IMR-90 (cell line): Measurements from ENCODE around the gene SLC29A3.

Source experiments
- BHLHE40 ChIP-seq: fragments of 150-350 bp; IDR thresholded peaks from 2 replicates; pipeline ENCODE4 v1.6.1; 2016; ENCODE audit warnings: mild to moderate bottlenecking, low read depth, low read length
- CEBPB ChIP-seq: IDR thresholded peaks from 2 replicates; pipeline ENCODE4 v1.6.1; 2012; ENCODE audit warnings: low read depth, low read length, improper control_type of control experiment
- CTCF ChIP-seq: conservative IDR thresholded peaks from 2 replicates; pipeline ENCODE4 v1.5.1; 2012; ENCODE audit warnings: mild to moderate bottlenecking, low read depth, low read length, improper control_type of control experiment
- MAFK ChIP-seq: IDR thresholded peaks from 2 replicates; pipeline ENCODE4 v1.6.1; 2012; ENCODE audit warnings: low read depth, low read length, improper control_type of control experiment
- MXI1 ChIP-seq: IDR thresholded peaks from 2 replicates; pipeline ENCODE4 v1.6.1; 2012; ENCODE audit warnings: low read depth, mild to moderate bottlenecking, low read length, moderate library complexity, borderline replicate concordance
- POLR2A ChIP-seq: IDR thresholded peaks from 2 replicates; pipeline ENCODE4 v1.6.1; 2012; ENCODE audit warnings: mild to moderate bottlenecking, low read depth, low read length
- RAD21 ChIP-seq: IDR thresholded peaks from 2 replicates; pipeline ENCODE4 v1.6.1; 2012; ENCODE audit warnings: low read length, improper control_type of control experiment
- RFX5 ChIP-seq: IDR thresholded peaks from 2 replicates; pipeline ENCODE4 v1.8.0; 2012; ENCODE audit warnings: low read depth, mild to moderate bottlenecking, low read length, moderate library complexity
- SMC3 ChIP-seq: fragments of 150-350 bp; IDR thresholded peaks from 2 replicates; pipeline ENCODE4 v1.6.1; 2016; ENCODE audit warnings: low read depth, mild to moderate bottlenecking, antibody characterized with exemption, low read length, moderate library complexity
- USF2 ChIP-seq: fragments of 150-350 bp; IDR thresholded peaks from 2 replicates; pipeline ENCODE4 v1.6.1; 2017; ENCODE audit warnings: mild to moderate bottlenecking, antibody characterized with exemption, low read length, low read depth

- no peak for TF ChIP-seq CTCF
- TF ChIP-seq POLR2A = no peak
- no peak for TF ChIP-seq RFX5
- TF ChIP-seq MAFK = no peak
- TF ChIP-seq BHLHE40 = no peak
- TF ChIP-seq CEBPB = no peak
- TF ChIP-seq RAD21 = no peak
- TF ChIP-seq SMC3 = no peak
- no peak for TF ChIP-seq USF2
- TF ChIP-seq MXI1 = no peak
Measured at GRCh38 chr10:71278691-71279588, 40.1 kb upstream of the SLC29A3 start.
